Measurements from ENCODE around the gene UBE3C.
A peak's percentile ranks its signal among the peaks of the same experiment; 100 is the strongest.
"Not testable (repeated sequence)": the region's sequence is repeated elsewhere in the genome, so short reads cannot be mapped to it uniquely, and the experiment has no call there.

Gene UBE3C

GRCh38 chr7:157138424-157139110, at the start of gene UBE3C:
Gene UBE3C (plus strand): TSS chr7:157138926. CDS start chr7:157139273, 347 bp downstream.
- Histone ChIP-seq H3K9ac (ENCODE audit: low read depth, low read length) (peak within 1 kb of the TSS; percentile 9), H3K36me3 (ENCODE audit: control insufficient read depth, insufficient read depth, low read length) (peaks cover 10% of the 10 kb centered on the region), H3K9me3 (ENCODE audit: control insufficient read depth, insufficient read depth, low read length) (no peaks in the 10 kb centered on the region), H3K4me3 (ENCODE audit: low read depth, low read length) (peak within 1 kb of the TSS; percentile 55), H3K27me3 (ENCODE audit: control insufficient read depth, insufficient read depth, low read length) (no peaks in the 10 kb centered on the region), H3K4me1 (ENCODE audit: control insufficient read depth, insufficient read depth, low read length) (peaks cover 2% of the 10 kb centered on the region)

GRCh38 chr7:157089100-157089610, 49.6 kb upstream of the UBE3C start:
- Histone ChIP-seq H3K36me3 (ENCODE audit: control insufficient read depth, insufficient read depth, low read length) (no peaks in the 10 kb centered on the region), H3K4me1 (ENCODE audit: control insufficient read depth, insufficient read depth, low read length) (no peaks in the 10 kb centered on the region), H3K9ac (ENCODE audit: low read depth, low read length) (no peak overlapping the region), H3K9me3 (ENCODE audit: control insufficient read depth, insufficient read depth, low read length) (peaks cover 7% of the 10 kb centered on the region), H3K27me3 (ENCODE audit: control insufficient read depth, insufficient read depth, low read length) (no peaks in the 10 kb centered on the region), H3K4me3 (ENCODE audit: low read depth, low read length) (no peak overlapping the region)

GRCh38 chr7:157090485-157091165, 48.1 kb upstream of the UBE3C start:
- Histone ChIP-seq H3K4me1 (ENCODE audit: control insufficient read depth, insufficient read depth, low read length) (no peaks in the 10 kb centered on the region), H3K4me3 (ENCODE audit: low read depth, low read length) (no peak overlapping the region), H3K36me3 (ENCODE audit: control insufficient read depth, insufficient read depth, low read length) (no peaks in the 10 kb centered on the region), H3K9me3 (ENCODE audit: control insufficient read depth, insufficient read depth, low read length) (no peaks in the 10 kb centered on the region), H3K27me3 (ENCODE audit: control insufficient read depth, insufficient read depth, low read length) (no peaks in the 10 kb centered on the region), H3K9ac (ENCODE audit: low read depth, low read length) (no peak overlapping the region)

- no peaks in the 10 kb centered on the region for H3K9me3 ChIP-seq (ENCODE audit: control insufficient read depth, insufficient read depth, low read length)
- no peaks in the 10 kb centered on the region for H3K4me1 ChIP-seq (ENCODE audit: control insufficient read depth, insufficient read depth, low read length)
- no peaks in the 10 kb centered on the region for H3K27me3 ChIP-seq (ENCODE audit: control insufficient read depth, insufficient read depth, low read length)
- no peak overlapping the region for H3K9ac ChIP-seq (ENCODE audit: low read depth, low read length)
- H3K36me3 ChIP-seq (ENCODE audit: control insufficient read depth, insufficient read depth, low read length), result no peaks in the 10 kb centered on the region
- H3K4me3 ChIP-seq (ENCODE audit: low read depth, low read length), result no peak overlapping the region
These were observed 42.3 kb upstream of the UBE3C start for GRCh38 chr7:157096286-157097055.

DNA sequence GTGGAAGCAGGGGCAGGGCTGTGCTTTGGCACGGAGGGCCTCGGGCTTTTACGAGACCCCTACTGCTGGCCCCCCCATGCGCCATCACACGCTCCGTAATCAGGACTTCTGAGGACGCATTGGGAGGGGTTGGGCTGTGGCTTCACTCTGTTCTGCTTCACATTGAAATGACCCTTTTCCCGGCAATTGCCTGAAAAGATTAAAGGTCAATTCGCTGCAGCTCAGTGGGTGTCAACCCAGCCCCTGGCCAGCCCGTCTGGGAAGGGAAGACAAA, 41.7 kb upstream of the UBE3C start:
- H3K4me3 ChIP-seq (ENCODE audit: low read depth, low read length), result no peak overlapping the region
- H3K9me3 ChIP-seq (ENCODE audit: control insufficient read depth, insufficient read depth, low read length), result no peaks in the 10 kb centered on the region
- no peaks in the 10 kb centered on the region for H3K4me1 ChIP-seq (ENCODE audit: control insufficient read depth, insufficient read depth, low read length)
- H3K36me3 ChIP-seq (ENCODE audit: control insufficient read depth, insufficient read depth, low read length), result no peaks in the 10 kb centered on the region
- no peaks in the 10 kb centered on the region for H3K27me3 ChIP-seq (ENCODE audit: control insufficient read depth, insufficient read depth, low read length)
- H3K9ac ChIP-seq (ENCODE audit: low read depth, low read length), result no peak overlapping the region

- Histone ChIP-seq H3K9ac (ENCODE audit: low read depth, low read length) (no peak overlapping the region), H3K4me1 (ENCODE audit: control insufficient read depth, insufficient read depth, low read length) (no peaks in the 10 kb centered on the region), H3K36me3 (ENCODE audit: control insufficient read depth, insufficient read depth, low read length) (no peaks in the 10 kb centered on the region), H3K4me3 (ENCODE audit: low read depth, low read length) (no peak overlapping the region), H3K27me3 (ENCODE audit: control insufficient read depth, insufficient read depth, low read length) (no peaks in the 10 kb centered on the region), H3K9me3 (ENCODE audit: control insufficient read depth, insufficient read depth, low read length) (no peaks in the 10 kb centered on the region)
These were observed 41.2 kb upstream of the UBE3C start for GRCh38 chr7:157097569-157097968.

DNA sequence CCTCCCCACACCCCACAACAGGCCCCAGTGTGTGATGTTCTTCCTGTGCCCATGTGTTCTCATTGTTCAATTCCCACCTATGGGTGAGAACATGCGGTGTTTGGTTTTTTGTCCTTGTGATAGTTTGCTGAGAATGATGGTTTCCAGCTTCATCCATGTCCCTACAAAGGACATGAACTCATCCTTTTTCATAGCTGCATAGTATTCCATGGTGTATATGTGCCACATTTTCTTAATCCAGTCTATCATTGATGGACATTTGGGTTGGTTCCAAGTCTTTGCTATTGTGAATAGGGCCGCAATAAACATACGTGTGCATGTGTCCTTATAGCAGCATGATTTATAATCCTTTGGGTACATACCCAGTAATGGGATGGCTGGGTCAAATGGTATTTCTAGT, 38.7 kb upstream of the UBE3C start:
- not testable (repeated sequence) for H3K27me3 ChIP-seq (ENCODE audit: control insufficient read depth, insufficient read depth, low read length); H3K4me1 ChIP-seq (ENCODE audit: control insufficient read depth, insufficient read depth, low read length); H3K36me3 ChIP-seq (ENCODE audit: control insufficient read depth, insufficient read depth, low read length); H3K9me3 ChIP-seq (ENCODE audit: control insufficient read depth, insufficient read depth, low read length); H3K9ac ChIP-seq (ENCODE audit: low read depth, low read length); H3K4me3 ChIP-seq (ENCODE audit: low read depth, low read length)

- H3K9ac ChIP-seq (ENCODE audit: low read depth, low read length); H3K27me3 ChIP-seq (ENCODE audit: control insufficient read depth, insufficient read depth, low read length); H3K4me3 ChIP-seq (ENCODE audit: low read depth, low read length); H3K4me1 ChIP-seq (ENCODE audit: control insufficient read depth, insufficient read depth, low read length); H3K36me3 ChIP-seq (ENCODE audit: control insufficient read depth, insufficient read depth, low read length); H3K9me3 ChIP-seq (ENCODE audit: control insufficient read depth, insufficient read depth, low read length): not testable (repeated sequence)
These were observed 35.1 kb upstream of the UBE3C start for GRCh38 chr7:157103641-157104040.

GRCh38 chr7:157111311-157111710, 27.4 kb upstream of the UBE3C start:
- no peaks in the 10 kb centered on the region for H3K4me1 ChIP-seq (ENCODE audit: control insufficient read depth, insufficient read depth, low read length)
- no peak overlapping the region for H3K4me3 ChIP-seq (ENCODE audit: low read depth, low read length)
- no peaks in the 10 kb centered on the region for H3K36me3 ChIP-seq (ENCODE audit: control insufficient read depth, insufficient read depth, low read length)
- no peaks in the 10 kb centered on the region for H3K27me3 ChIP-seq (ENCODE audit: control insufficient read depth, insufficient read depth, low read length)
- no peak overlapping the region for H3K9ac ChIP-seq (ENCODE audit: low read depth, low read length)
- H3K9me3 ChIP-seq (ENCODE audit: control insufficient read depth, insufficient read depth, low read length), result no peaks in the 10 kb centered on the region

DNA sequence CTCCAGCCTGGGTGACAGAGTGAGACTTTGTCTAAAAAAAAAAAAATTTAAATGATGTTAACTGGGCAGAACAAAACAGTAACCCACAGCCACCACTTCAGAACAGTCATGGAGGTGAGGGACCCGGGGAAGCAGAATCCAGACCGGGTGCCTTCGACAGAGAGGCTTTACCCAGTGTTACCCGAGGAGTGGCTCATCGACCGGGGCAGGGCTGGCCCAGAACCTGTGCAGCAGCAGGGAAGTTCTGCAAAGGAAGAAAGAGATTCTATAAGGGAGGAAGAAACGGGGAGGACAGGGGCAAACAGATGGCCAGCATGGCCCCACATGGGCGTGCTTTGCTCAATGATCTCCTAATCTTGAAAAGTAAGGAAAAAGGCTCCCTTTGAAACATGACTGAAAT, 26.0 kb upstream of the UBE3C start:
- H3K4me1 ChIP-seq (ENCODE audit: control insufficient read depth, insufficient read depth, low read length), result no peaks in the 10 kb centered on the region
- H3K9ac ChIP-seq (ENCODE audit: low read depth, low read length), result no peak overlapping the region
- H3K4me3 ChIP-seq (ENCODE audit: low read depth, low read length), result no peak overlapping the region
- no peaks in the 10 kb centered on the region for H3K36me3 ChIP-seq (ENCODE audit: control insufficient read depth, insufficient read depth, low read length)
- no peaks in the 10 kb centered on the region for H3K9me3 ChIP-seq (ENCODE audit: control insufficient read depth, insufficient read depth, low read length)
- no peaks in the 10 kb centered on the region for H3K27me3 ChIP-seq (ENCODE audit: control insufficient read depth, insufficient read depth, low read length)

GRCh38 chr7:157113607-157114006, 25.1 kb upstream of the UBE3C start:
- H3K4me1 ChIP-seq (ENCODE audit: control insufficient read depth, insufficient read depth, low read length), result no peaks in the 10 kb centered on the region
- H3K9ac ChIP-seq (ENCODE audit: low read depth, low read length), result no peak overlapping the region
- no peak overlapping the region for H3K4me3 ChIP-seq (ENCODE audit: low read depth, low read length)
- H3K27me3 ChIP-seq (ENCODE audit: control insufficient read depth, insufficient read depth, low read length), result no peaks in the 10 kb centered on the region
- H3K9me3 ChIP-seq (ENCODE audit: control insufficient read depth, insufficient read depth, low read length), result no peaks in the 10 kb centered on the region
- H3K36me3 ChIP-seq (ENCODE audit: control insufficient read depth, insufficient read depth, low read length), result no peaks in the 10 kb centered on the region

DNA sequence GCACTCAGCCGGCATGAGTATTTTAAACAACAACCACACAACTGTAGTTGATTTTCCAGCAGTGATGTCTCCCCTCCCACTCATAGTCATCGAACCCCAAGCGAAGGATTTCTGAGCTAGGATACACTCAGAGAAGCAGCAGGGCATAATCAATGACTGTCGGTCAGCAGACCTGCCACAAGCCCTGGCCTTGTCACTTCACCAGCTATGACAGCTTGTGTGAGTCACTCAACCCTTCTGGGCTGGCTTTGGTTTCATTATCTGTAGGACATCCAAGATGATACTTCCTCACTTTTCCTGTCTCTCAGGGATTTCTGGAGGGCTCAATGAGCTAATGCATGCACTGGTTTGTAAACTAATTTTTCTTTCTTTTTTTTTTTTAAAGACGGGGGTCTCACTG, 22.0 kb upstream of the UBE3C start:
- H3K36me3 ChIP-seq (ENCODE audit: control insufficient read depth, insufficient read depth, low read length), result no peaks in the 10 kb centered on the region
- H3K27me3 ChIP-seq (ENCODE audit: control insufficient read depth, insufficient read depth, low read length), result no peaks in the 10 kb centered on the region
- H3K4me3 ChIP-seq (ENCODE audit: low read depth, low read length), result no peak overlapping the region
- H3K4me1 ChIP-seq (ENCODE audit: control insufficient read depth, insufficient read depth, low read length), result no peaks in the 10 kb centered on the region
- no peak overlapping the region for H3K9ac ChIP-seq (ENCODE audit: low read depth, low read length)
- no peaks in the 10 kb centered on the region for H3K9me3 ChIP-seq (ENCODE audit: control insufficient read depth, insufficient read depth, low read length)

Measured in iPS-15b (cell line).